H1 (cell line): ENCODE data around the gene COL5A2. TPM values are rescaled to one million over a fixed set of nuclear protein-coding genes. Genes with fewer than 3 reads are reported as not detected.

Source experiments
- CHD7 ChIP-seq: fragments of 300-600 bp; sonication (generic); IDR thresholded peaks from 2 replicates; pipeline ENCODE4 v1.7.1; 2012; ENCODE audit warnings: low read length, moderate library complexity, mild to moderate bottlenecking, inconsistent platforms; ENCODE audit not compliant: insufficient replicate concordance
- CTCF ChIP-seq, 3 experiments: IDR thresholded peaks; 1 replicate in 2 of 3; 2 replicates in 1 of 3; pipeline versions ENCODE4 v1.5.1 to v1.6.1; 2011; ENCODE audit warnings: low read length in 3 of 3, mild to moderate bottlenecking in 3 of 3, inconsistent platforms in 2 of 3, low read depth in 1 of 3, moderate library complexity in 1 of 3; ENCODE audit not compliant: insufficient read depth in 1 of 3; ENCODE audit errors: control extremely low read depth in 1 of 3
- EGR1 ChIP-seq: IDR thresholded peaks from 2 replicates; pipeline ENCODE4 v1.6.1; 2011; ENCODE audit warnings: low read depth, low read length, borderline replicate concordance
- GTF2F1 ChIP-seq: IDR thresholded peaks from 2 replicates; pipeline ENCODE4 v1.6.1; 2012; ENCODE audit warnings: low read depth, low read length, improper control_type of control experiment, borderline replicate concordance
- RNF2 ChIP-seq: fragments of 200-900, 300-1000 bp; sonication (generic); IDR thresholded peaks from 2 replicates; pipeline ENCODE4 v1.7.1; 2016; ENCODE audit warnings: borderline replicate concordance, low read depth, mild to moderate bottlenecking, antibody characterized with exemption, low read length; ENCODE audit not compliant: poor library complexity, severe bottlenecking; ENCODE audit errors: missing control alignments
- TBP ChIP-seq: IDR thresholded peaks from 2 replicates; pipeline ENCODE4 v1.6.1; 2011; ENCODE audit warnings: low read depth, low read length, improper control_type of control experiment
- polyA plus RNA-seq, 7 experiments: library from polyadenylated mRNA; depleted of rRNA in 3 of 7; stranded (reverse) in 5 of 7; unstranded in 2 of 7; fragments of >200 nt in 5 of 7; fragments of 200-250 nt in 2 of 7; gene quantifications; 1 replicate in 5 of 7; 2 replicates in 1 of 7; 4 replicates in 1 of 7; pipeline versions ENCODE4 v1.2.1 to v1.2.3, GENCODE V29; 2011 to 2013; ENCODE audit warnings: missing spikeins in 2 of 7, mixed read lengths in 2 of 7
- total RNA-seq: library from RNA; stranded (reverse); fragmentation: NEBNext Ultra II Directional; extraction: Animal tissue kit (Norgen Biotek cat#: 25700); gene quantifications from 2 replicates; pipeline ENCODE4 v1.2.1, GENCODE V29; 2021

Gene COL5A2
- total and polyA plus RNA-seq, 2 of the 8 experiments (the other 6 are each of a cell fraction or from before 2014, with no cell fraction given), result 4.7 to 24.2 TPM

- no peak for TF ChIP-seq CHD7
- TF ChIP-seq RNF2, result no peak
- TF ChIP-seq CTCF (IDR thresholded peaks at IDR 0.05; ENCODE audit: control extremely low read depth in 1 of 3, insufficient read depth in 1 of 3, low read depth in 1 of 3, low read length in 3 of 3), result no peak
- TF ChIP-seq EGR1, result no peak
- no peak for TF ChIP-seq TBP
- no peak for TF ChIP-seq GTF2F1
Observed at GRCh38 chr2:189150033-189150432, 29.5 kb downstream of the COL5A2 start (continued).
